K562 (cell line): ENCODE data around the gene GUK1. TPM values are rescaled to one million over a fixed set of nuclear protein-coding genes. Genes with fewer than 3 reads are reported as not detected.

Source experiments
- ASH1L ChIP-seq: fragments of 450-650 bp; IDR thresholded peaks from 2 replicates; pipeline ENCODE4 v1.6.1; 2018; ENCODE audit warnings: borderline replicate concordance, mild to moderate bottlenecking, low read depth; ENCODE audit not compliant: partially characterized antibody
- EP400 ChIP-seq: fragments of 450-650 bp; IDR thresholded peaks from 2 replicates; pipeline ENCODE4 v1.6.1; 2017; ENCODE audit warnings: antibody characterized with exemption, mild to moderate bottlenecking, moderate library complexity
- HMGXB4 ChIP-seq: sonication (generic); formaldehyde crosslinking; IDR thresholded peaks from 2 replicates; pipeline ENCODE4 v1.8.1; 2023; ENCODE audit warnings: mild to moderate bottlenecking, missing genetic modification reagents
- KDM1A ChIP-seq, 2 experiments: fragments of 450-650 bp; IDR thresholded peaks; 2 replicates each; pipeline ENCODE4 v1.6.1; 2016; ENCODE audit warnings: mild to moderate bottlenecking in 2 of 2
- KDM5B ChIP-seq: fragments of 200-600 bp; sonication (generic); IDR thresholded peaks from 2 replicates; pipeline ENCODE4 v1.6.1; 2012; ENCODE audit warnings: low read depth, mild to moderate bottlenecking, moderate library complexity, low read length, control low read depth, inconsistent platforms; ENCODE audit not compliant: insufficient replicate concordance
- LARP7 ChIP-seq: fragments of 450-650 bp; IDR thresholded peaks from 2 replicates; pipeline ENCODE4 v1.6.1; 2016
- RB1 ChIP-seq: fragments of 450-650 bp; IDR thresholded peaks from 2 replicates; pipeline ENCODE4 v1.6.1; 2017; ENCODE audit warnings: low read depth, mild to moderate bottlenecking
- TAF7 ChIP-seq: fragments of 450-650 bp; IDR thresholded peaks from 2 replicates; pipeline ENCODE4 v1.6.1; 2016; ENCODE audit warnings: missing genetic modification characterization, missing compliant biosample characterization
- THAP7 ChIP-seq: fragments of 250-450 bp; sonication (Bioruptor Pico); IDR thresholded peaks from 2 replicates; pipeline ENCODE4 v1.5.0; 2021
- ZFP1 ChIP-seq: fragments of 450-650 bp; formaldehyde crosslinking; IDR thresholded peaks from 2 replicates; pipeline ENCODE4 v1.4.0; 2020; ENCODE audit warnings: mild to moderate bottlenecking, mixed read lengths
- ZNF143 ChIP-seq: sonication (generic); formaldehyde crosslinking; IDR thresholded peaks from 2 replicates; pipeline ENCODE4 v1.9.0; 2022; ENCODE audit warnings: mild to moderate bottlenecking, missing genetic modification reagents
- ZNF436 ChIP-seq: fragments of 250-450, 450-650 bp; sonication (Bioruptor Pico); formaldehyde crosslinking; IDR thresholded peaks from 2 replicates; pipeline ENCODE4 v1.7.0; 2020; ENCODE audit warnings: mild to moderate bottlenecking
- ZNF609 ChIP-seq: sonication (generic); formaldehyde crosslinking; IDR thresholded peaks from 2 replicates; pipeline ENCODE4 v1.8.1; 2023; ENCODE audit warnings: missing genetic modification reagents, mild to moderate bottlenecking, borderline replicate concordance
- polyA plus RNA-seq, 8 experiments: library from polyadenylated mRNA; depleted of rRNA in 4 of 8; stranded (reverse) in 5 of 8; unstranded in 3 of 8; fragments of >200 nt; fragmentation: Nextera tagmentation in 2 of 8; fragmentation: Illumina TruSeq in 1 of 8; extraction: Ambion mirVana in 2 of 8; extraction: Trizol in 1 of 8; gene quantifications; 2 replicates each; pipeline versions ENCODE4 v1.2.1 to v1.2.3, GENCODE V29; 2011 to 2014; ENCODE audit warnings: inconsistent platforms in 1 of 8, missing spikeins in 1 of 8
- total RNA-seq, 7 experiments: library from RNA; depleted of rRNA in 6 of 7; stranded (reverse); fragments of >200 nt in 6 of 7; fragmentation: Illumina TruSeq in 2 of 7; extraction: Trizol in 2 of 7; gene quantifications; 2 replicates each; pipeline versions ENCODE4 v1.2.1 to v1.2.3, GENCODE V29; 2011 to 2021; ENCODE audit warnings: low replicate concordance in 1 of 7

The GUK1 gene
- total and polyA plus RNA-seq, 9 of the 15 experiments (the other 6 are each of a cell fraction or from before 2014, with no cell fraction given): 7.0 to 331 (median 132) TPM

GRCh38 chr1:228174482-228175315, 34.6 kb downstream of the GUK1 start (continued):
- no peak for TF ChIP-seq ZFP1
- TF ChIP-seq LARP7: no peak
- no peak for TF ChIP-seq ASH1L
- no peak for TF ChIP-seq KDM1A (IDR thresholded peaks at IDR 0.05)
- TF ChIP-seq TAF7 (tag): no peak
- TF ChIP-seq EP400: no peak
- no peak for TF ChIP-seq ZNF143
- TF ChIP-seq KDM5B: peak; percentile 74
- TF ChIP-seq ZNF609 (CRISPR knock-in tag): no peak
- no peak for TF ChIP-seq HMGXB4 (CRISPR knock-in tag)
- TF ChIP-seq THAP7: no peak
- no peak for TF ChIP-seq ZNF436
- TF ChIP-seq RB1: 0 out of 2 replicates have a peak, but pooled peaks have one; percentile 33
